WI38 (cell line): Measurements from ENCODE around the gene BPIFB4.
"Not testable (repeated sequence)": the region's sequence is repeated elsewhere in the genome, so short reads cannot be mapped to it uniquely, and the experiment has no call there.

ENCODE experiments used
- H3K4me3 ChIP-seq: 2 replicates; pipeline ENCODE4 v1.5.1; 2011; ENCODE audit warnings: low read depth, mild to moderate bottlenecking, control low read depth, low read length
- TF ChIP-seq, protein P1 (sequence below): IDR thresholded peaks from 2 replicates; pipeline ENCODE4 v1.5.1; 2012; ENCODE audit warnings: low read depth, mild to moderate bottlenecking, control low read depth, low read length

The BPIFB4 gene

DNA sequence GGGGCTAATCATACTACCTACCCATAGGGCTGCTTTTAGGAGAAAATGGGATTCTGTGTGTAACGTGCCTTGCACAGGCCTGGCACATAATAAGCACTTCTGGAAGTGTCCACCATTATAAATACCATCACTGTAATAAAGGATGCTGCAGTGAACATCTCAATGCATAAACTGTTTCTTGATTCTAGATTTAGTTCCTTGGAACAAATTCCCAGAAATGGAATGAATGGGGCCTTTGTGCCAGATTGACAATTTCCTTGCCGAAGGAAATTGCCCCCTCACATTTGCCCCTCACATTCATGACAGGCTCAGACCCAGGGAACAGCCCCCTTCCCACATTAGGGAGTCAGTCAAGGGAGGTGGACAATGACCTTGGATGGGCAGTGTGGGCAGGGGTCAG lies 29.2 kb downstream of the BPIFB4 start:
- no peak overlapping the region for H3K4me3 ChIP-seq
- TF ChIP-seq, protein P1, sequence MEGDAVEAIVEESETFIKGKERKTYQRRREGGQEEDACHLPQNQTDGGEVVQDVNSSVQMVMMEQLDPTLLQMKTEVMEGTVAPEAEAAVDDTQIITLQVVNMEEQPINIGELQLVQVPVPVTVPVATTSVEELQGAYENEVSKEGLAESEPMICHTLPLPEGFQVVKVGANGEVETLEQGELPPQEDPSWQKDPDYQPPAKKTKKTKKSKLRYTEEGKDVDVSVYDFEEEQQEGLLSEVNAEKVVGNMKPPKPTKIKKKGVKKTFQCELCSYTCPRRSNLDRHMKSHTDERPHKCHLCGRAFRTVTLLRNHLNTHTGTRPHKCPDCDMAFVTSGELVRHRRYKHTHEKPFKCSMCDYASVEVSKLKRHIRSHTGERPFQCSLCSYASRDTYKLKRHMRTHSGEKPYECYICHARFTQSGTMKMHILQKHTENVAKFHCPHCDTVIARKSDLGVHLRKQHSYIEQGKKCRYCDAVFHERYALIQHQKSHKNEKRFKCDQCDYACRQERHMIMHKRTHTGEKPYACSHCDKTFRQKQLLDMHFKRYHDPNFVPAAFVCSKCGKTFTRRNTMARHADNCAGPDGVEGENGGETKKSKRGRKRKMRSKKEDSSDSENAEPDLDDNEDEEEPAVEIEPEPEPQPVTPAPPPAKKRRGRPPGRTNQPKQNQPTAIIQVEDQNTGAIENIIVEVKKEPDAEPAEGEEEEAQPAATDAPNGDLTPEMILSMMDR, result no peak

DNA sequence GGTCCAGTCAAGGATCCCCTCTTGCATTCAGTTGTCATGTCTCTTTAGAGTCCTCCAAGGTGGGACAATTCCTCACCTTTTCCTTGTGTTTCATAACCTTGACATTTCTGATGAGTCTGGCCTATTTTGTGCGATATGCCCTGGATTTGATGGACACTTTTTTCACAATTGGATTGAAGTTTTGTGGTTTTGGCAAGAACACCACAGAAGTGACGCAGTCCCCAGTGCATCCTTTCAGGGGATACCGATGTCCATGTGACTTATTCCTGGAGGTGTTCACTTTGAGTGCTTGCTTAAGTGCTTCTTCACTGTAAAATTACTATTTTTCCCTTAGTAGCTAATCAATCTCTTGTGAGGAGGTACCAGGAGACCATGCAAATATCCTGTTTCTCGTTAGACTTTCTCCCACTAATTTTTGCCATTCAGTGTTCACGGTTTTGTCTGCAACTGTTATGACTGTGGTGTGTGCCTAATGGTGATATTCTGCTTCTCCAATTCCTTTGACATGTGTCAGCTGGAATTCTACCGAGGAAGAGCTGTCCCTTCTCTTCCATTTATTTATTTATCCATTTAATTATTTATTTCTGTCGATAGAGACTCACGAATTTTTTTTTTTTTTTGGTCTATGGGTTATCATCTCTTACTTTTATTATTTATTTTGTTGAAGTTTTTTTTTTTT lies 30.8 kb downstream of the BPIFB4 start:
- no peak overlapping the region for H3K4me3 ChIP-seq
- TF ChIP-seq, protein P1, result no peak

DNA sequence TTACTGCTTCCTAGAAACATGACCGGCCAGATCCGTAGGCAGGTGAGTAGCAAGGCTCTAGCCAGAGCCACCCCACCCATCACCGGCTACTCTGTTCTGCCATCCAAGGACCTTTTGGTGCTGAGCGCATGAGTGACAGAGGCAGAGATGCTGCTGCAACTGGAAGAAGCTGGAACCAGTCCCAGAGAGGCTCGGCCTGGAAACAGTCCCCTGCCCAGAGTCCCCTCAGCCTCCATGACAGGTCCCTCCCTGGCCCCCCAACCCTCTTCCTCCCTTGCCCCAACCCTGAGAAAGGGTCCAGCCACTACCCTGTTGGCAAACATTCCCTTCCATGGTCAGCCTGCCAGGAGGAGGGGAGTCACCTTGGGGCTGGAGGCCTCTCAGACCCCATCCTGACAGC lies 31.9 kb downstream of the BPIFB4 start:
- TF ChIP-seq, protein P1, result no peak
- H3K4me3 ChIP-seq, result no peak overlapping the region

DNA sequence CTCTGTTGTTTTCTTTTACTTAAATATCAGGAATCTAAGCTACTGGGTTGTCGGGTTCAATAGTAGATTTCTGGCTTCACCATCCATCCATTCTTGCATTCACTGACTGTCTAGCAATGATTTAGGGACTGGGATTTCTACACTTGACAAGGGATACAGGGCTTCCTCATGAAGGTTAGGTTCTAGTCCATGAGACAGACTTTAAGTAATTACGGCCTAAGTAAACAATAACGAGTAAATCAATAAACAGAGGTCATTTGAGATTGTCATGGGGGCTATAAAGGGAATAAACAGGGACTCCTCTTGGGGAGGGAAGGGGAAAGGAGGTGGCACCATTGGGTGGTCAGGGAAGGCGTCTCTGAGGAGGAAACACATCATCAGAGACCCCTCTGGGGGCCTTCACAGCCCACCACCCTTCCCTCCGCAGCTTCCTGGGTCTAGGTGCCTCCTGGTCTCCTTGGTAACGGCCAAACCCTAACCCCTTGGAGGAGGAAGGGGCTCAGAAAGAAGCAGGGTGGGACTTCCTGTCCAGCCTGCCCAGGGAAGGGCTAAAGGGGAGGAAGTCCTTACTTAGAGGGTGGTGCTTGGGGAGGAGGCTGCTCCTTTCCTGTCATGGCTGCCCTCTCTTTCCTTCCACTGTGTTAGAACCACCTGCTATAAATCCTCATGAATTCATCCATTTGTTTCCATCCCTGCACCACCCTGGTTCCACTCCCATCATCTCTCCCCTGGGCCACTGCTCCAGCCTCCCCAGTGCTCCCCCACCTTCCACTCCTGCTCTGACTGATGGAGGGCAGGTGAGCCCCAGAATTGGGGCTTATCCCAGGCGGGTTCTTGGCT lies 33.3 kb downstream of the BPIFB4 start:
- TF ChIP-seq, protein P1, result no peak
- H3K4me3 ChIP-seq, result no peak overlapping the region

DNA sequence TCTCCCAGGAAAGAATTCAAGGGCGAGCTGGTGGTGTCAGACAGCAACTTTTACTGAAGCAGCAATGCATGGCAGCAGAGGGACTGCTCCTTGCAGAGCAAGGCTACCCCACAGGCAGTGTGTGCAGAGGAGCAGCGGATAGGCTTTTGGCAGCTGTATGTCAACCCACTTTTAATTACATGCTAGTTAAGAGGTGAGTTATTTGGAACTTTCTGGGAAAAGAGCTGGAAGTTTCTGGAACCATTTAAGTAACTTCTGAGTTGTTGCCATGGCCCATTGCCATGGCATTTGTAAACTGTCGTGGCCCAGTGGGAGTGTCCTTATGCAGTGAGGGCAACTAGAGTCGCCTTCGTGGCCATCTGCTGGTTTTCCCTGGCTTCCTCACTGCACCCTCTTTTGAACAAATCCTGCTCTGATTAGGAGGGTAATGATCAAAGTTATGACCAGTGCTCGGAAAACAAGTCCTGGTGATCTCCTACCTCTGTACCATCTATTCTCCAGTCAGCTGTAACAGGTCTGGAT lies 34.0 kb downstream of the BPIFB4 start:
- TF ChIP-seq, protein P1, result no peak

DNA sequence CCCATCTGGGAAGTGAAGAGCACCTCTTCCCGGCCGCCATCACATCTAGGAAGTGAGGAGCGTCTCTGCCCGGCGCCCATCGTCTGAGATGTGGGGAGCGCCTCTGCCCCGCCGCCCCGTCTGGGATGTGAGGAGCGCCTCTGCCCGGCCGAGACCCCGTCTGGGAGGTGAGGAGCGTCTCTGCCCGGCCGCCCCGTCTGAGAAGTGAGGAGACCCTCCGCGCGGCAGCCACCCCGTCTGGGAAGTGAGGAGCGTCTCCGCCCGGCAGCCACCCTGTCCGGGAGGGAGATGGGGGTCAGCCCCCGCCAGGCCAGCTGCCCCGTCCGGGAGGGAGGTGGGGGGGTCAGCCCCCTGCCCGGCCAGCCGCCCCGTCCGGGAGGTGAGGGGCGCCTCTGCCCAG lies 36.1 kb downstream of the BPIFB4 start:
- H3K4me3 ChIP-seq, result not testable (repeated sequence)

More for the DNA sequence above, 34.0 kb downstream of the BPIFB4 start:
- no peak overlapping the region for H3K4me3 ChIP-seq

DNA sequence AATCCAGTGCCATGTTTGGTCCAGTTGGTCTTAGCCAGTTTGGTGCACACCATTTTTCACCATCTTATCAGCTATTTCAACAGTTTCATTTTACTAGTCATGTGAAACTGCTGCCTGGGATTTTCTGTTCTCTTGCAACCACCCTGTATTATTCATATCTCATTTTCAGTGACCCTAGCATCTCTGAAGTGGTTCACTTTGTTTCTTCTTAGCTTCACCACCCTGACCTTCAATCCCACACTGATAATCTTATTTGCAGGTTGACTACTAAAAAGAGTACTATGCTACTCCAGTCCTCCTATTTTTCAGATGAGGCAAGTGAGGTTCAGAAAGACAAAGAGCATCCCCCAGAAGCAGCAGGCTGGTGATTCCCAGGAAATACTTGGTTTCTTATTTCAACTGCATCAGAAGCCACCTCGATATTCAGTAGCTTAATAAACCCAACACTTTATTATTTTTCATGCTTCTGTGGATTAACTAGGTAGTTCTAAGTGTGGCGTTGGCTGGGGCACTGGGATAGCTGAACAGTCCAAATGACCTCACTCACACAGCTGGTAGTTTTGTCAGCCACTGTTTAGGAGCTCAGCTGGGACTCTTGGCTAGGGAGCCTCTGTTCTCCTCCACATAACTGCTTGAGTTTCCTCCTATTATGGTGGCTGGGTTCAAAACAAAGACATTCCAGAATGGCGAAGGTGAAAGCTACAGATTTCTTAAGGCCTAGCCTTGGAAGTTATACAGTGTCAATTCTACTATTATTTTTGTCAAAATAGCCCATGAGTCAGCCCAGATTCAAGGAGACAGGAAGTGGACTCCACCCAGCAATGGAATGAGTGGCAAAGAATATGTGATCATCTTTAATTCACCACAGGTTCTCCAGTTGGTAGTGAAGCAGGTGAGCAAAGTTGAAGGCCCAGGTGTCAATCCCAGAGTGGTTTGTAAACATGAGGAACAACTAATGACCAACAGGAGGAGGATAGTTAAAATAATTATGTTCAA lies 40.6 kb downstream of the BPIFB4 start:
- H3K4me3 ChIP-seq, result no peak overlapping the region
- TF ChIP-seq, protein P1, result no peak
